Cardiac muscle cell (in vitro differentiated cells and primary cell): ENCODE results near the gene COG7. TPM values are rescaled to one million over a fixed set of nuclear protein-coding genes. Genes with fewer than 3 reads are reported as not detected.

Experiments
- DNase-seq, 2 donors: peaks; one replicate each; pipeline versions ENCODE4 v3.0.0 to v3.0.0-alpha.2; 2010 to 2017; ENCODE audit warnings: low read depth in 1 of 2, low spot score in 1 of 2
- H3K27ac ChIP-seq: fragments of 200-600 bp; sonication (generic); 2 replicates; pipeline ENCODE4 v1.5.1; 2016
- H3K27me3 ChIP-seq: fragments of 200-600 bp; sonication (generic); 2 replicates; pipeline ENCODE4 v1.6.0; 2016; ENCODE audit warnings: control low read depth
- H3K36me3 ChIP-seq: fragments of 200-600 bp; sonication (generic); 2 replicates; pipeline ENCODE4 v1.5.1; 2016; ENCODE audit warnings: control low read depth
- H3K4me1 ChIP-seq: fragments of 200-600 bp; sonication (generic); 2 replicates; pipeline ENCODE4 v1.8.1; 2017; ENCODE audit warnings: low read depth, mild to moderate bottlenecking, mixed run types
- H3K4me3 ChIP-seq: fragments of 200-600 bp; sonication (generic); 2 replicates; pipeline ENCODE4 v1.5.1; 2016; ENCODE audit warnings: mild to moderate bottlenecking
- H3K9me3 ChIP-seq: fragments of 200-600 bp; sonication (generic); 2 replicates; pipeline ENCODE4 v1.5.1; 2017; ENCODE audit warnings: low read depth, mild to moderate bottlenecking, control low read depth
- CTCF ChIP-seq: IDR thresholded peaks from 2 replicates; pipeline ENCODE4 v1.5.1; 2012; ENCODE audit warnings: low read depth, mild to moderate bottlenecking, low read length
- polyA plus RNA-seq: library from polyadenylated mRNA; unstranded; fragments of >200 nt; fragmentation: Nextera tagmentation; extraction: Ambion mirVana; gene quantifications from 2 replicates; pipeline ENCODE4 v1.2.1, GENCODE V29; 2016
- total RNA-seq: library from RNA; depleted of rRNA; stranded (reverse); fragments of >200 nt; gene quantifications from 2 replicates; pipeline ENCODE4 v1.2.3, GENCODE V29; 2016

COG7 gene
- total and polyA plus RNA-seq, 2 experiments from 2014 or later: 10.6 to 23.5 TPM

GRCh38 chr16:23434380-23434779, 18.6 kb downstream of the COG7 start:
- peaks cover 18% of the 10 kb centered on the region for H3K36me3 ChIP-seq
- DNase-seq: peak; percentile 71 to 84

GRCh38 chr16:23433261-23433920, 19.6 kb downstream of the COG7 start:
- DNase-seq: no peak
- no peak for TF ChIP-seq CTCF
- no peak overlapping the region for H3K4me3 ChIP-seq
- no peaks in the 10 kb centered on the region for H3K4me1 ChIP-seq
- no peaks in the 10 kb centered on the region for H3K9me3 ChIP-seq
- H3K27ac ChIP-seq: no peak overlapping the region
- no peaks in the 10 kb centered on the region for H3K27me3 ChIP-seq
- peaks cover 18% of the 10 kb centered on the region for H3K36me3 ChIP-seq

More at GRCh38 chr16:23434380-23434779, 18.6 kb downstream of the COG7 start:
- no peak overlapping the region for H3K27ac ChIP-seq
- TF ChIP-seq CTCF: peak; percentile 82
- H3K9me3 ChIP-seq: no peaks in the 10 kb centered on the region
- no peak overlapping the region for H3K4me3 ChIP-seq
- H3K27me3 ChIP-seq: no peaks in the 10 kb centered on the region
- H3K4me1 ChIP-seq: no peaks in the 10 kb centered on the region

DNA sequence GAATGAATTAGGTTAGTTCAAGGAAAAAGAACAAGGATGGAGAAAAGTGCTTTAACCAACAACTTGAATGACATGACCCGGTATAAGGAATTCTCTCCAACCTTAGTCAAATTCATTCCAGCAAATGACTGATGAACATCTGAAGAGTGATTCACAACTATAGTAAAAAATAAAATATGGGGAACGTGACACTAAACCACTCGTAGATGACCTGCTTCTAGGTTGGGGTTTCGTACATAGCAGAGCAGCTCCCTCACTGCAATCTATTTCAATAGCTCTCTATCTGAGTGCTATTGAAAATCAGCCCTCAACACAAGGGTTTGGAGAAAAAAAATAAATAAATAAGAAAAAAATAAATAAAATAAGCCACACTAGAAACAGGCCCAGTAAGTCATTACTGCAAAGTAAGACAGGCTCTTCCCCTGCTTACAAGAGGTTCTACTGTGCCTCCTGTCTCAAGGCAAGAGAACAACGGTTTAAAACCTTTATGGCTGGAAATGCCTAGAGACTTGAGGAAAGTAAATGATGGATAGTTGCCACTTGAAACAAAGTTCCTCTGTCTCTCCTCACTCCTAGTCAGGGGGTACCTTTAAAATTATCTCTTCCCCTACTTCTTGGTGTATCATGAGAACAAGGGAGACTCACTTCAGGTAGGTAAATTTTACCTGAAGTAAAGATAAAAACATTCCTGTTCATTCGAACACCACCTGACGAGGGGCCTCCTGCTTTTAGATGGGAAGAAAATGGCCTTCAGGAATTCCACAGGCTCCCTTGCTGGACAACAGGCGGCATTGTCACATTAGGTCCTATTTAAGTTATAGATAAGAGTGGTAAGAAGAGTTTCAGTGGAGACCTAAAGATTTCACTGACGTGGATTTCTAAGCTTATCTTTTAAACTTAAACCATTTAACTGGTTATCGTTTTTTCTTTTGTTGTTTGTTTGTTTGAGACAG, 20.5 kb downstream of the COG7 start:
- Histone ChIP-seq H3K4me1 (no peaks in the 10 kb centered on the region), H3K27me3 (no peaks in the 10 kb centered on the region), H3K9me3 (no peaks in the 10 kb centered on the region), H3K27ac (no peak overlapping the region), H3K36me3 (peaks cover 18% of the 10 kb centered on the region), H3K4me3 (no peak overlapping the region)
- DNase-seq: no peak
- no peak for TF ChIP-seq CTCF

- Histone ChIP-seq H3K9me3 (no peaks in the 10 kb centered on the region), H3K27ac (no peak overlapping the region), H3K27me3 (no peaks in the 10 kb centered on the region), H3K4me1 (no peaks in the 10 kb centered on the region), H3K4me3 (no peak overlapping the region), H3K36me3 (peaks cover 18% of the 10 kb centered on the region)
- peak in 1 of 2 donors; percentile 8 for DNase-seq
- no peak for TF ChIP-seq CTCF
Measured at GRCh38 chr16:23428351-23428750, 24.6 kb downstream of the COG7 start.

DNA sequence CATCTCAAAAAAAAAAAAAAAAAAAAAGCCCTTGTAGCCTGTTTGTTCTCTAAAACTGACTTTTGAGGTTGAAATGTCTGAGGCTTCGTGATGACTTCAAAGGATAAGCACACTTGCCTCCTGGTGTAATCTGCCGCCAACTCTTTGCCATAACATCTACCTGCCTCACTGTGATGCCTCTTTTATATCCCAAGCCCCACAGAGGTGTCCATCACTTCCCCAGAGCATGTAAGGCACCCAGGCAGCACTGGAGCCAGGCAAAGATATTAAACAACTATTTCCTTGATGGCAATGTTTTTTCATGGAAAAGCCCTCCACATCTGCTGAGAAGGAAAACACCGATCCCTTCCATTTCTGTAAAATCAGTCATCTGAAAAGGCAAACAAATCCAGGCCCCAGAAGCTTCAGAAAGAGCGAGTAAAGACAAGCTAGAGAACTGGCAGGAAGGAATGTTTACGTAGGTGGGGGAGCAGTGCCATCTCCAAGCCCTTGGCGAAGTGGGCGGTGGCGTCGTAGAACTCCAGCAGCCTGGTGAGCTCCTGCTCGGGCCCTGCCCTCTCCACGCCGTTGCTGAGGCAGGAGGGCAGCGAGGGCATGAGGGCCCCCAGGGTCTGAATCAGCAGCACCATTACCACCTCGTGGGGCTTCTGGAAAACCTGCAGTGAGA, 28.6 kb downstream of the COG7 start:
- Histone ChIP-seq H3K4me1 (no peaks in the 10 kb centered on the region), H3K27ac (no peak overlapping the region), H3K27me3 (no peaks in the 10 kb centered on the region), H3K9me3 (no peaks in the 10 kb centered on the region), H3K36me3 (no peaks in the 10 kb centered on the region), H3K4me3 (no peak overlapping the region)
- no peak for TF ChIP-seq CTCF
- DNase-seq: no peak
